ENCODE results near the gene FGF3.

The FGF3 gene

DNA sequence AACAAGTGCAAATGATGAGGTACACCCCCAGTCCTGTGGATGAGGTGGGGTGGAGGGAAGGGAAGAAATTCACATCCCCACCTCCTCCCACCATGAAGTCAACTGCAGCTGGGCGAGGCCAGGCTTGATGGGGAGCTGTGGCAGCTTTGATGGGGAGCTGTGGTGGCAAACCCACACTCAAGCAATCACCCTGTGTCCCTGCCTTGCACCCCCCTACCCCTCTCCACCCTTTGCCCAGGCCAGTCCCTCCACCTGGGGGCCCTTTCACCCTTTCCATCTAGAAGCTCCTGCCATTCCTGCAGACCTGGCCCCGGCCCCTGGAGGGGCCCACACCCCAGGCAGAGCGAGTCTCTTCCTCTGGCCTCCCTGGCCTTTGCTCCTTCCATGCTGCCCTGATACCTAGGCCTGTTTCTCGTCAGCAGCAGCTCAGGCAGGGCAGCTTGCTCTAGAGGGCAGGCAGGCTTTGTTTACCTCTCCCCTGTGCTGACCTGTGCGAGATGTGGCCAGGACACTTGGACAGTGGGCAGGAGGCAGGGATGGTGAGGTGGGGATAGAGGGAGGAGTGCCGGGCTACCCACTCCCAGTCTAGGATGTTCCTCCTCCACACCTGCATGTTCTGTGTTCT is 4.5 kb upstream of the FGF3 start:
- no peak for DNase-seq

DNA sequence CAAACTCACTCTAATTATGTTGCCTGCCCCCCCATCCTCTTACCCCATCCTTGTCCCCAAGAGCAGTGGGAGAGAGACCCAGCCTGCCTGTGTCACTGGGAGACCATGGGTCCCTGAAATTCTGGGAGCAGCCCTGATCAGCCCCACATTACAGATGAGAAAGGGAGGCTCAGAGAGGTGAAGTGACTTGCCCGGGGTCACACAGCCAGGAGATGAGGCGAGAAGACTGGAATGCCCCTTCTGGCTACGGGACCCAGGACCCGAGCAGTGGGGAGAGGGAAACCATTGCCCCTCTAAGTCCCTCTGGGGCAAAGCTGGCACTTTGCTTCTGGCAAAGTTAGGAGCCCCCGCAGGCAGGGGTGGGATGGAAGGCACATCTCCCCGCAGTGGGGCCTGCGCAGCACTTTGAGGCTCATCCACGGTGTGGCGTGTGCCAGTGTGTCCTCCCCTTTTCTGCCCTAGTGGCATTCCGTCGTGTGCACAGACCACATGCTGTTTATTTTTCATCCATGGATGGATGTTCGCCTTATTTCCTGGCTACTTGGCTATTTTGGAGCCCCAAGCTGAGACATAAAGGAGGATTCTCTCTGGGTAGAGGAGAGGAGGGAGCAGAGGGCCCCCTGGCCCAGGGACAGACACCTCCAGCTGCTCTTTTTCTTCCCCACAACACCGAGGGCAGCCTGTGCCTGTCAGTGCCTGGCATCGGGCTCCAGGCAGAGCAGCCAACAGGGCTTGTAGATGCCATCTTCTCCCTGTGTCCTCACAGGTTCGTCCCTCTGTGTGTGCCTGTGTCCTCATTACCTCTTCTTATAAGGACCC is 3.7 kb upstream of the FGF3 start:
- DNase-seq, result no peak

DNA sequence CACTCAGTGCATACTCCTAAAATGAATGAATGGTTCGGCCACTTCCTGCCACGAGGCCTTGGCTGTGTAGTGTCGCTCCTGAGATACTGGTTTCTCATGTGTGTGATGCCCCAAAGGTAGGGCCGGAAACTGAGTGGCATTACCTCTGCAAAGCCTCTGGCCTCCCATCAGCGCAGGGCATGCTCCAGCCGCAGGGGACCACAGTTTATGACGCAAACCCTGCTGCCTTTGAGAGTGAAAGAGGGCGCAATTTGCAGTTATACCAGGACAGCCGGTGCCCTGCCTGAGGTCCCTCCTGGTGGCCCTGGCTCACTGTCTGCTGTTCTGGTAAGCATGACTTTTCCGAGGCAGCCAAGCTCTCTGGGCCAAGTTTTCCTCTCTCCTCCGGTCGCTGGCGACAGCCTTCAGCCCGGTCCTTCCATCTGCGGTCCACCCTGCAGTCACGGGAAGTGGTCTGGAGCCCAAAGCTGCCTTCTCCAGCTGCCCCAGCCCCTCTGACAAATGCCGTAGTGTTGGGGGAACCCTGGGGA is 2.4 kb upstream of the FGF3 start:
- no peak for DNase-seq

DNA sequence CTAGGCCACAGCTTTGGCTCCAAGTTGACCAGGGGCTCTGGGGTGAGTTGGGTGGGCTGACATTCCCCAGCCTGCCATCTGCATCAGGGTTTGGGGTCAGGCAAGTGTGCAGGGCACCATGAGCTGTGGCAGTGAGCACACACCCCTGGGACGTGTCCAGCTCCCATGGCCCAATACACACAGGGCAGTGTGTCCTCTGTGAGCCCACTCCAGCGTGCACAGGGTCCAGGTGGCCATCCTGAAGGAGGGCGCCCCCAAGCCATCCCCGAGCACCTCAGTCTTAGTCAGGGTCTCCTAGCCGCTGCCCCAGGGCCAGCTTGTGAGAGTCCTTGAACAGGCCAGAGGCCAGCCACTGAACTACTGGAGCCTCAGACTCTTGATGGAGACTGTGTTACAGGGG is 1.2 kb upstream of the FGF3 start:
- DNase-seq, result no peak

DNA sequence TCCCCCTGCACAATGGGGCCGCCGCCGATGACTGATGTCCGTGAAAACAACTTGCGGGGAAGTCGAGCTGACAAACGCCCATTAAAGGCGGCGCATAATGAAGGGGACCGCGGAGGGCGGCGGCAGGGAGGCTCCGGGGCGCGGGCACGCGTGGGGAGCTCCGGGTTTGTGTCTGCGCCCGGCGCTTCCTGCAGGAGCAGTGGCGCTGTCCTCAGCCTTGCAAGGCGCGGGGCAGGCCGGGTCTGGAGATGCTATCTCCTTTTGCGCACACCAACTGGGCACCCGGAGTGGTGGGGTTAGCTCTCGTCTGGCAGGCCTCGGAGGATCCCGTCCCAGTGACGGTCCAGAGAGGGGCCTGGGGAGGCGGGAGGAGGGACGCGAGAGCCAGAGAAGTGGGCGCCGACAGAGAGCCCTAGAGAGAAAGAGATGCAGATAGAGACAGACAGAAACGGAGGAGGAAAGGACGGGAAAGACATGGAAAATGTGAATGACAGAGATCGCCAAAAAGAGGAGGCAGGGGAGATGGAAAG is 390 bp upstream of the FGF3 start:
- DNase-seq, result peak; percentile 45

DNA sequence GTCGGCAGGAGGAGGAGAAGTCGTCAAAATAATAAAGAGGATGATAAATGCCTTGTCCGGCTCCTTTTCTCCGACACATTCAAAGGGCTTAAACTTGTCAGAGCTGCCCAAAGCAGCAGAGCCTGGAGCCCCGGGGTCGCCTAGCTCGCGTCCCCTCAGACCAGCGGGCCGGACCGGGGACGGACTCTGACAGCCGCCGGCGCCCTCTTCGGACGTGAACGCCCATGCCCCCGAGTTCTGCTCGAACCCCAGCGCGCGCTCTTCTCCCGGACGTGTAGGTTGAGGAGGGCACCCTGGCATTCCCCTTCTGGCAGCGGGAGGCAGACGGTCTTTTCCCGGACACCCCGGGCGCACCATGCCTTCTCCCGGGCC is 999 bp downstream of the FGF3 start:
- DNase-seq, result peak; percentile 59

DNA sequence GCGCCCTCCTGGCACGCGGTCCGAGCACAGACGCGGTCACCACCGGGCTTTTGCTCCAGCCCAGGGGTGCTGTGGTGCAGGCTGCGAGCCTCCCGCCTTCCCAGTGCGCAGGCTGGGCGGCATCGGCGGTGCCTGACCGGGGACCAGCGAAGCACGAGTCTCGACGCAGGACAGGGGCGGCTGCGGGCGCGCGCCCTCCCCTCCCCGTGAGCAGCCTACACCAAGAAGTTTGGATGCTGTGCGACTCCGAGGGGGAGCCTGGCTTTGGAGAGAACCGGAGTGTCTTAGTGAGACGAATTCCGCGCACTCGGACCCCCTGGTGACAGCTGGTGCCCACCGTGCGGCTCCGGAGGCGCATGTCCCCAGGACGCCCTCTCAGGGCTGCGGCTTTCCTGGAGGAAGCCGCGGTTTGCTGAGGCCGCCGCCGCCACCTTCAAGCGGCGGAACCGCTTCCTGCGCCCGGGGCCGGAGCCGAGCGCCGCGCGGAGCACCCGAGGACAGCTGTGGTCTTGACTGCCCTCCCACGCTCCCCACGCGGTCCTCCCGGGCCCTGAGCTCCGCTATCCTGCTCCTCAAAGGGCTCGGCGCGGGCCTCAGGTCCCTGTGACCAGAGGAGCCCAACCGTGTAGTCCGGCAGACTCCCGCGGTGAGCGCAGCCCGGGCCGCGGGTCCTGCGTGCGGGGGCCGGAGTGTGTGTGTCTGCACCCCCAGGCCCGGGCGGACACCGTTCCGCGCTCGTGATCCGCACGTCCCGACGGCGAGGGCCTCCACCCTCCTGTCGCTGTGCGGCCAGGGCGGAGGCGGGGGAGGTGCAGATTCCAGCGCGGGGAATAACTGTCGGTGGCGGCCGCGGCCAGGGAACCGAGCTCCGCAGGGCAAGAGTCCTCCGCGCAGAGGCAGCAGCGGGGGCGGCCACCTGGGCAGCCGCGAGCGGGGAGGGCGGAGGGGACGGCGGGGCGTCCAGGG is 1.7 kb downstream of the FGF3 start:
- peak; percentile 82 for DNase-seq

DNA sequence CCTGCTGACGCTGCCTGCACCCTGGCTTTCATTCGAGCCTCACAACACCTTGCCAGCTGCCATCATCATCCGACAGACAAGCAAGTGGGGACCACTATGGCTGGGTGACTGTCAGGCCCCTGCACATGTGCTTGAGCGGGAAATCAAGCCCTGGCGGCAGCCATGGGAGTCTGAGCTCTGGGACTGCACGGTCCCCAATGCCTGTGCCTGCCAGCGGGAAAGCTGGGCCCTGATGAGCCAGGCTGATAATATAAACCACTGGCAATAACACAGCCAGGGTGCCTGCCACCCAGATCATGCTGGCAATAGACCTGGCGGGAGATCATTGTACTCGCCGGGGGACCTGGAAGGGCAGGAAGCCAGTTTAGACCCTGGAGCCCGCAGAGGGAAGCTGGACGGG is 2.5 kb downstream of the FGF3 start:
- no peak for DNase-seq

DNA sequence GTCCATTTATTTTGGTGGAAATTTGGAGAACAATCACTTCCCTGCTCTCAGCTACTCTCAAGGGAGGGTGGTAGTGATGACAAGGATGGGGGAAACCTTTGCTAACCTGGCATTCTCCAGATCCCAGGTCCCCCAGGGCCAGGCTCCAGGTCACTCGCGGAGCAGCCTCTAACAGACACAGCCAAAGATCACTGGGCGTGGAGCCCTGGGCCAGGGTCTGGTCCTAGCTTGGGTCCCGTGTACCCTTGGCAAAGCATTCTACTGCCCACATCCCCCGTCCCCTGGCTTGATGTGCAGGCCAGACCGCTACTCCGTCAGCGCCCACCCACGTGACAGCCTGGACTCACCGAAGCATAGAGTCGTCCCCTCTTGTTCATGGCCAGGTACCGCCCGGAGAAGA is 3.2 kb downstream of the FGF3 start:
- no peak for DNase-seq

DNA sequence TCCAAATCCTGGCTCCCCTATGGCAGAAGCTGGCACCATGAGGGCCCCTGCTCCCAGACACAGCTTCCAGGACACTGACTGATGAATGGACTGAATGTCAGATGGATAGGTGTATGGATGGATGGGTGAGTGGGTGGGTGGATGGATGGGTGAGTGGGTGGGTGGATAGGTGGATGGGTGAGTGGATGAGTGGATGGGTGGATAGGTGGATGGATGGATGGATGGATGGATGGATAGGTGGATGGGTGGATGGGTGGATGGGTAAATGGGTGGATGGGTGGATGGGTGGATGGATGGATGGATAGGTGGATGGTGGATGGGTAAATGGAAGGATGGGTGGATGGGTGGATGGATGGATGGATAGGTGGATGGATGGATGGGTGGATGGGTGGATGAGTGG is 4.3 kb downstream of the FGF3 start:
- DNase-seq, result no peak

DNA sequence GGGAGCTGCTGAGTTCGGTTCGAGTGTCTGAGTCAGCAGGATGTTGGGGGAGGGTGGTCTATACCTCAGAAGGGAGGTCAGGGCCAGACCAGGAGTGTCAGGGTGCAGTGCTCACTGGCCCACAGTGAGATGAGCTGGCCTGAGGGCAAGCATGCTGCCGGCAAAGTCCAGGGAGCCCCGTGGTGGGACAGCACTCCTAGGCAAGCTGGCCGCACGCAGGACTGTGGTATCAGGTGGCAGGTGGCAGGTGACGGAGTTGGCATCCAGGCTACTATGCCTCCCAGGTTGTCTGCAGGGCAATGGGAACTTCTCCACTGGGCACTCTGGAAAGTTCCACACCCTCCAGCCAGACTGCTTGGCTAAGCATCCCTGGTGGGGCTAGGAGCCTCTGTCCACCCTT is 4.8 kb downstream of the FGF3 start:
- DNase-seq, result no peak

DNA sequence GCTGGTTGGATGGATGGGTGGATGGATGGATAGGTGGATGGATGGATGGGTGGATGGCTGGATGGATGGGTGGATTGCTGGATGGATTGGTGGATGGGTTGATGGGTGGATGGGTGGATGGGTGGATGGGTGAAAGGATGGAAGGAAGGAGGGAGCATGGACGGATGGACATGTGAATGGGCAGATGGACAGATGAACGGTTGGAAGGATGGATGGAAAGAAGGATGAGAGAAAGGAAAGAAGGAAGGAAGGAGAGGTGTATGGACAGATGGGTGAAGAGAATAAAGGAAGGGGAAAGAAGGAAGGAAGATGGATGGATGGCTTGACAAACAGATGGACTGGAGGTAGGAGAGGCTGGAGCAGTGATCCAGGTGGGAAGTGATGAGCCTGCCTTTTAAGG is 5.4 kb downstream of the FGF3 start:
- DNase-seq, result no peak

DNA sequence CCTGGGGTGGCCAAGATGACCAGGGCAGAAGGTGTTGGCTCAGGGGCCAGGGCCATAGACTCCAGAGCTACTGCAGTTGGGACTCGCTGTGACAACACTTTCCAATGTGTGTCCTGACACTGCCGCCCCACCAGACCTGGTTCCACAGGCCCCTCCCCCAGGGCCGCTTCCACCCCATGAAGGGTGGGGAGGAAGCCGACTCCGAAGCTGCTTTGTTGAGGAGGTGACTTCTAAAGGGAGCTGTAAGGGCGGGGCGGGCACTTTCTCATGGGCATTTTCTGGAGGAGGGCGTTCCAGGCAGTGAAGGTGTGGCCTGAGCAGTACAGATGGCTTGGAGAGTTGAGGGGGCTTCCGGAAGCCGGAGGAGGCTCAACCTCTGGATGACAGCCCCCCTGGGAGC is 6.3 kb downstream of the FGF3 start:
- DNase-seq, result no peak

DNA sequence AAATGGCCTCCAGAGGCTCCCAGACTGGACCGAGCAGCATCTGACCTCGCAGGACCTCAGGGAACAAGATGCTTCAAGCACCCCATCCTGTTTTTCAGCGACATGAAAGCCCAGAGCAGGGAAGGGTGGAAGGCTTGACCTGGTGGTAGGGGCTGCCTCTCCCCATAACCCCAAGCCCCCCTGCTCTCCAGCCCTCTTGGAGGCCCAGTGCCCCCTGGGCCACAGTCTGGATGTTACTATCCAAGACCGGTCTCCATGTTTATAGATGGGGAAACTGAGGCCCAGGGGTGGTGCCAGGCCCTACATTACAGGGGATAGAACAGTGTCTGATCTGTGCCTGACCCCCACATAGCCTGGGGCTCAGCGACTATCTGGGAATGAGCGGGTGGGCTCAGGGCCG is 7.0 kb downstream of the FGF3 start:
- DNase-seq, result no peak

DNA sequence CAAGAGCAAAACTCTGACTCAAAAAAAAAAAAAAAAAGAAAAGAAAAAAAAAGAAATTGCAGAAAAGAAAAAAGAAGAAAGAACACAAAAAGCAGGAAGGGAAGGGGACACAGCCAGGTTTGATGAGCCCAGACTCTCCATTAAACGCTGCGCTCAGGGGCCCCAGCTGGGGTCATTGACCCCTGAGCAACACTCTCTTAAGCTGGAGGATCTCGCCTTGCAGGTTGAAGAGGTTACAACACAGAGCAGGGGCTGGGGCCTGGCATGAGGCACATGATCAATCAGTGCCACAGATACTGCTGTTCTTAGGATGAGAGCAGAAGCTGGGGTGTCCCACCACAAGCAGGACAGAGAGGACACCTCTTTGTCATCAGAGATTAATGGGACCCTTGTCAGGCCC is 7.8 kb downstream of the FGF3 start:
- DNase-seq, result no peak

DNA sequence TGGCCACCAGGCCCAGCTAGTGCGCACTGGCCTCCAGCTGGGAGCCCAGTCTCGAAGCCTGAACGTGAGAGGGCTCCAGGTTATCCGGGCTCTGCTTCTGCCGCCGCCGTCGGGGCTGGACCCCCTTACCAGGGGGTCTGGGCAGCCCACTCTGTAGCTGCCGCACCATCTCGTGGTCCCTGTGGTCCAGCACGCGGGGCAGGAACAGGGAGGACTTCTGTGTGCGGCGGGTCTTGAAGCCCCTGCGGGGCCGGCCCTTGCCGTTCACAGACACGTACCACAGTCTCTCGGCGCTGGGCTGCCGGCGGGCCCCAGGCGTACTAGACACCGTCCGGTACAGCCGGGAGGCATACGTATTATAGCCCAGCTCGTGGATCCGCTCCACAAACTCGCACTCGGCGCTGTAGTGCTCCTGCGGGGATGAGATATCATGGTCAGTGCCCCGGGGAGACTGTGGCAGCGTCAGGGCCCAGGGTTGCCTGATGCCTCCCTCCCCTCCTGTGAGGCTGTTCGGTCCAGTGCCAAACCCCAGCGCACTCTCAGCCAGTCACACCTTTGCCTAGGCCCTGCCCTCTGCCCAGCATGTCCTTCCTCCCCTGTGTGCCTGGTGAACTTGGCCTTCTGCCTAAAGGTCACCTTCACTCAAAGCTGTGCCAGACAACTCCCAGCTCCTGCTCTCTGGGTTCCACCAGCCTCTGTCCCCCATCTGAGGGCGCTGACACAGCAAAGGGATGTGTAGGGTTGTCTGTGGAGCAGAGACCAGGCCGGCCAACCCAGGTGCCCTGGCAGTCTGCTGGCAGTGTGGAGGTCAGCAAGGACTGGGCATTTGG is 8.7 kb downstream of the FGF3 start:
- no peak for DNase-seq

DNA sequence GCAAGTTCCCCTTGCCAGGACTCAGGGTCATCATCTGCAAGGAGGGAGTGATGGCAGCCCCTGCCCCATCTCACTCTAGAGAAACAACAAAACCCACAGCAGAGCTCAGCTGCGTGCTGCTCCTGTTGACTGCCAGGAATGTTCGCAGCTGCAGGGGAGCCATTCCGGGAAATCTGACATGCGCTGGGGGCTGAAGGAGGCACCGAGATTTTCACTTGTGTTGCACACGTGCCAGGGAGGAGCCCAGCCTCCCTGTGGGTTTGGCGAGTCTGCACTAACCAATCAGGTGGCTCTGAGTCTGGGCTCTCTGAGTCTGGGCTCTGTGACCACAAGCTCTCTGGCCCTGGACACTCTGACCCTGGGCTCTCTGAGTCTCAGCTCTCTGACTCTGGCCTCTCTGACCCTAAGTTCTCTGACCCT is 10.5 kb downstream of the FGF3 start:
- DNase-seq, result no peak

DNA sequence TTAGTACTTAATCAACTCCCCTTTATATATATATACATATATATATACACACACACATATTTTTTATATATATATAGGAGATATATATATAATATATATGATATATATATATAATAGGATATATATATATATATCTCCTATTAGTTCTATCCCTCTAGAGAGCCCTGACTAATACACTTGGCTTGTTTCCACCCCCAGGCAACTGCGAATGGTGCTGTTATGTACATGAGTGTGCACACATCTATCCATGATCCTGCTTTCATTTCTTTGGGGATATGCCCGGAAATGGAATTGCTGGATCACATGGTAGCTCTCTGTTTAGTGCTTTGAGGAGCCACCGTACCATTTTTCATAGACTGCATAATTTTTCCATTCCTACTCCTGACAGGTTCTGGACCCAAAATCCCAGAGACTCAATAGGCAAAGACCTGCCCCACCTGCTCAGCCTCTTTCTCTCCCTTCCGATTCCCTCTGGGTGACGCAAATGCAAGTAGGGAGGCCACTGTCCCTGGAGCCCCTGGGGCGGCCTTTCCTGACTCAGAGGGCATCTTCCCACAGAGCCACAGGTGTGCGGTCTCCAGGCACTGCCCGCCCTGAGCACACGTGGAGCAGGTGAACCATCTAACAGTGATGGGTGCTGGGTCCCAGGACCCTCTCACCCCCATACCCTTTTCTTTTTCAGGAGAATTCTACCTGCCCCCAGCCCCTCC is 12.0 kb downstream of the FGF3 start:
- DNase-seq, result no peak

DNA sequence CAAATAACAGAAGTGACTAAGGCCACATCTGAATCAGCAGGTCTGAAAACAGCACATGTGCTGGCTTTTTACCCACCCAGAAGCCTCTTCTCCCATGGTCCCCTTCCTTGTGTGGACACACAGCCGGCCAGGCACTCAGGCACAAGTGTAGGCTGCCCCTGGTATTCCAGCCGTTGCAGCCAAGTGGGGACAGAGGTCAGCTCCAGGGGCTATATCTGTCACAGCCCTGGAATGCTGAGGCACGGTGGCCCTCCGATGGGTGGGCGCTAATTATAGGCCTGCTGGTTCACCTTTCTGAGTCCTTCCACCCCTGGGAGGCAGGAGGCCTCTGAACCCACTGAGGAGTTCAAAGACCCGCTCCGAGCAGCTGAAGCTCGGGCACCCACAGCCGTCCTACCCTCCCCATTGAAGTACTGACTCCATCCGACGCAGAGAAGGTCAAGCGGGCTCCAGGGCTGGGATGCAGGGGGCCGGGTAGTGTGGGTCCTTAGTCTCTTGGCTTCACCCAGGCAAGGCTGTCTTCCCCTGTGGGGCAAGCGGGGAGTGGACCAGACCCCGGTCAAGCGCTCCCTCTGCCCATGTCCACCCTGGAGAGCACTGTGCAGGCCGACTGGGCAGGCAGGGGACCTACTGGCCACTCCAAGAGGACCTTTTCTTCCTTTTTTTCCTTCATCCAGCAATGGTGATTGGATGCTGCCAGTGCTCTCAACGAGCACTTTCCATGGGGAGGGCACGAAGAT is 14.3 kb downstream of the FGF3 start:
- no peak for DNase-seq

DNA sequence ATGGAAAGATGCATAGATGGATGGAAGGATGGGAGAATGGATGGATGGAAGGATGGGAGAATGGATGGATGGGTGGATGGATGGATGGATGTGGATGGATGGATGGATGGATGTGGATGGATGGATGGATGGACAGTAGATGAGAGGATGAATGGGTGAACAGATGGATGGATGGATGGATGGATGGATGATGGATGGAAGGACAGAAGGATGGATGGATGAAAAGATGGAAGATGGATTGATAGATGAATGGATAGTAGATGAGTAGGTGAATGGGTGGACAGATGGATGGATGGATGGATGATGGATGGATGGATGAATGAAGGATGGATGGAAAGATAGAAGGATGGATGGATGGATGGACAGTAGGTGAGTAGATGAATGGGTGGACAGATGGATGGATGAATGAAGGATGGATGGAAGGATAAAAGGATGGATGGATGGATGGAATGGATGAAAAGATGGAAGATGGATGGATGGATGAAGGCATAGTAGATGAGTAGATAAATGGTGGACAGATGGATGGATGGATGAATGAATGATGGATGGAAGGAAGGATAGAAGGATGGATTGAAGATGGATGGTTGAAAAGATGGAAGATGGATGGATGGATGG is 15.5 kb downstream of the FGF3 start:
- DNase-seq, result no peak
